Colonic mucosa (tissue), 4 donors: ENCODE results near the gene TUBB. TPM values are rescaled to one million over a fixed set of nuclear protein-coding genes. Genes with fewer than 3 reads are reported as not detected.
A peak's percentile ranks its signal among the peaks of the same experiment; 100 is the strongest.

Experiments
- DNase-seq: peaks from one replicate; pipeline ENCODE4 v3.0.0-alpha.2; 2020
- H3K27ac ChIP-seq: fragments of 200-600 bp; one replicate; pipeline ENCODE4 v1.8.0; 2021
- H3K27me3 ChIP-seq: fragments of 200-600 bp; one replicate; pipeline ENCODE4 v1.8.0; 2021
- H3K36me3 ChIP-seq: fragments of 200-600 bp; one replicate; pipeline ENCODE4 v1.8.0; 2021
- H3K4me1 ChIP-seq: fragments of 200-600 bp; one replicate; pipeline ENCODE4 v1.8.0; 2021; ENCODE audit warnings: mild to moderate bottlenecking
- H3K4me3 ChIP-seq: fragments of 200-600 bp; one replicate; pipeline ENCODE4 v1.8.0; 2021
- H3K9ac ChIP-seq, 2 donors: one replicate each; pipeline ENCODE4 v1.7.0; 2013; ENCODE audit warnings: control low read depth in 2 of 2, low read depth in 2 of 2, low read length in 2 of 2
- H3K9me3 ChIP-seq: fragments of 200-600 bp; one replicate; pipeline ENCODE4 v1.8.0; 2021
- intact Hi-C: fragments of 100-400 bp; cut with DNase I; formaldehyde crosslinking; loops from one replicate; pipeline ENCODE4 v1.14.1; 2022
- total RNA-seq, 2 donors: library from RNA; stranded (reverse); fragmentation: NEBNext Ultra II Directional in 1 of 2; extraction: Animal tissue kit (Norgen Biotek cat#: 25700) in 1 of 2; gene quantifications; one replicate each; pipeline ENCODE4 v1.2.1, GENCODE V29; 2021
- TF ChIP-seq, protein P1 (sequence below): fragments of 200-600 bp; IDR thresholded peaks from one replicate; pipeline ENCODE4 v1.8.0; 2022; ENCODE audit warnings: antibody characterized with exemption, mild to moderate bottlenecking
- donor health status: healthy.
- donor health status: DM: no; HTN: no; CAD: no.
- donor health status: DM: no; HTN: no; CAD: no.

The TUBB gene
- total RNA-seq, 2 donors from 2014 or later: 213 to 605 TPM

DNA sequence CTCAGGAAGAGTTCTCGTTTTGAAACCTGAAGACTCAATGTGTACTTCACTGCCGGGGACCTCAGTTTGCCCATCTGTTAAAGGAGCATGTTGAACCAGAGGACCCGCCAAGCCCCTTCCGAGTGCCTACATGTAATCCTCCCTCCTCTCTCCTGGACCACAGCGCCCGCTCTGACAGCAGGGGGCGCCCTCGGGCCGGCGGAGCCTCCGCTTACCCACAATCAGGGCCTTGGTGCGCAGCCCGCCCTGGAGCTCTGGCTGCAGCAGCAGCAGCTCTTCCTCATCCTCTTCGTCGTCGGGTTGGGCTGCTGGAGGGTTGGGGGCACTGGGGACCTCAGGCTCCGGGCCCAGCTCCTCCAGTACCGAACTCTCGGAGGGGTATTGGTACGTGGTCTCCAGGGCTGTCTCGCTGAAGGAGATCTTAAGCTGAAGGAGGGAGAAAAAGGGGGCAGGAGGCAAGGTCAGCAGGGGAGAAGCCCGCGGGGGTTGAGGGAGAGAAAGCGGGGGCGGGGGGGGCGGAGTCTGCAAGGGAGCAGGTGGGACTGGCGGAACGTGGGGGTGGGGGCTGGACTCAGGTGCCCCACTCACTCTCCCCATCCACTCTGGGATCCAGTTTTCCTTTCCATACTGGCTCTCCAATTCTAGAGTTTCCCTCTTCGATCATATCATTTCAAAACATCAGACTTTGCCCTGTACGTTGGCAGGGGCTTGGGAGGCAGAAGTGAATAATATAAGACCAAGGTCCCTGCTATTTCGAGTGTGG is 41.0 kb upstream of the TUBB start:
- TF ChIP-seq, protein P1, sequence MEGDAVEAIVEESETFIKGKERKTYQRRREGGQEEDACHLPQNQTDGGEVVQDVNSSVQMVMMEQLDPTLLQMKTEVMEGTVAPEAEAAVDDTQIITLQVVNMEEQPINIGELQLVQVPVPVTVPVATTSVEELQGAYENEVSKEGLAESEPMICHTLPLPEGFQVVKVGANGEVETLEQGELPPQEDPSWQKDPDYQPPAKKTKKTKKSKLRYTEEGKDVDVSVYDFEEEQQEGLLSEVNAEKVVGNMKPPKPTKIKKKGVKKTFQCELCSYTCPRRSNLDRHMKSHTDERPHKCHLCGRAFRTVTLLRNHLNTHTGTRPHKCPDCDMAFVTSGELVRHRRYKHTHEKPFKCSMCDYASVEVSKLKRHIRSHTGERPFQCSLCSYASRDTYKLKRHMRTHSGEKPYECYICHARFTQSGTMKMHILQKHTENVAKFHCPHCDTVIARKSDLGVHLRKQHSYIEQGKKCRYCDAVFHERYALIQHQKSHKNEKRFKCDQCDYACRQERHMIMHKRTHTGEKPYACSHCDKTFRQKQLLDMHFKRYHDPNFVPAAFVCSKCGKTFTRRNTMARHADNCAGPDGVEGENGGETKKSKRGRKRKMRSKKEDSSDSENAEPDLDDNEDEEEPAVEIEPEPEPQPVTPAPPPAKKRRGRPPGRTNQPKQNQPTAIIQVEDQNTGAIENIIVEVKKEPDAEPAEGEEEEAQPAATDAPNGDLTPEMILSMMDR: peak; percentile 85
- DNase-seq: peak; percentile 91
- Histone ChIP-seq H3K27me3 (no peaks in the 10 kb centered on the region), H3K36me3 (peaks cover 6% of the 10 kb centered on the region), H3K9me3 (no peaks in the 10 kb centered on the region), H3K27ac (peak overlapping the region; percentile 84), H3K4me1 (peaks cover 4% of the 10 kb centered on the region), H3K4me3 (peak overlapping the region; percentile 53), H3K9ac (peak overlapping the region; percentile 3 to 48)
- intact Hi-C loops: loop anchor here (1.0 to 2.0 kb wide), 2 partner anchors 43 to 52 kb away; no protein-coding TSS in a partner anchor

DNA sequence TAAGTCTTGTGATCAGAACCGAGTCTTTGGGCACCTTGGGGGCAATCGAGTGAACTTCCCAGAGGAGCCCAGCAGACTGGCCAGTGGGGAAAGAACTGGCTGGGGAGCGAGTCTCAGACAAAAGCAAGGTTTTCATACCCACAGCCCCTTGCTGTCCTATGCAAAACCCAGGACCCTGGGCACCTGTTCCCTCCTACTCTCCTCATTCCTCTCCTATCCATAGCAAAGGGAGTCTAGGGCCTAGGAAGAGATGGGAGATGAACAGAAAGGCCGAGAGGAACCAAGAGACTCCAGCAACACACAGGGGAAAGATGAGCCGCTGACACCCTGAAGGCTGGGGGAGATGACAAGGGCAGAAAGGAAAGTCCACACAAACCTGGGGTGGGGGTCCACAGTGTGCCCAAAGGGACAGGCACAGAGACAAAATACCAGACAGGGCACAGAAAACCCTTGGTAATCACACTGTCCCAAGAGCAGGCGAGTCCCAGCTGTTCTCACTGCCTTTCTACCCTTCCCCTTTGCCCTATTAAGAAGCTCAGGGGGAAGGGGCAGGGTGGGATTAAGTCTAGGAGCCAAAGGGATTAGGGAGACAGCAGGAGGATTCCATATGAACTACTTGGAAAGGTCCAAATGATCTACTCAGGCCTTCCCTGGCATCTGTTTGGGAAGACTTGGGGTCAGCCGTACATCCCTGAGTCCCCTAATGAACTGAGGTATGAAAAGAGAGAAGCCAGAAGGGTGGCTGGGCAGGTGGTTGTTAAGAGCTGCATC is 40.2 kb upstream of the TUBB start:
- peak overlapping the region; percentile 53 for H3K4me3 ChIP-seq
- H3K27me3 ChIP-seq: no peaks in the 10 kb centered on the region
- peaks cover 4% of the 10 kb centered on the region for H3K4me1 ChIP-seq
- intact Hi-C loops: loop anchor here (1.0 to 2.0 kb wide), 2 partner anchors 42 to 51 kb away; no protein-coding TSS in a partner anchor
- TF ChIP-seq, protein P1: no peak
- no peak for DNase-seq
- peaks cover 6% of the 10 kb centered on the region for H3K36me3 ChIP-seq
- H3K9me3 ChIP-seq: no peaks in the 10 kb centered on the region
- H3K9ac ChIP-seq: peak overlapping the region; percentile 40 to 48
- peak overlapping the region; percentile 84 for H3K27ac ChIP-seq

DNA sequence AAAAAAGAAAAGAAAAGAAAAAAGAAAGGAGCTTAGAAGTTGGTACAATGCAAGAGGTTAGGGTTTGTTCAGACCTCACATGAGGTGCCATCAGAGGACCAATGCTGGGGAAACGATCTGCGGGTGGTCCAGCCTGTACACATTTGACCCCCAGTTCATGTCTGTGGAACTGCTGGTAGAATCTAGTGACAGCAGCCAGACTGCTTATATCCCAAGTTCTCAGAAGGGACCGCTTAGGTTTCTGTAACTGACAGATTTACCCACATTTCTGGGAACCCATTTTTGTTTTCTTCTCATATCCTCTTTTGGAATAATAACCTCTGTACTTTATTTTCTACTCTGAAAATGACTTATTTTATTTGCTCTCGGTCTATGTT is 38.4 kb upstream of the TUBB start:
- Histone ChIP-seq H3K27ac (peak overlapping the region; percentile 84), H3K9me3 (no peaks in the 10 kb centered on the region), H3K27me3 (no peaks in the 10 kb centered on the region), H3K36me3 (peaks cover 2% of the 10 kb centered on the region), H3K4me1 (peaks cover 4% of the 10 kb centered on the region), H3K4me3 (peak overlapping the region; percentile 53), H3K9ac (peak overlapping the region; percentile 67 to 80)
- intact Hi-C loops: no loop called here
- DNase-seq: no peak
- TF ChIP-seq, protein P1: no peak

DNA sequence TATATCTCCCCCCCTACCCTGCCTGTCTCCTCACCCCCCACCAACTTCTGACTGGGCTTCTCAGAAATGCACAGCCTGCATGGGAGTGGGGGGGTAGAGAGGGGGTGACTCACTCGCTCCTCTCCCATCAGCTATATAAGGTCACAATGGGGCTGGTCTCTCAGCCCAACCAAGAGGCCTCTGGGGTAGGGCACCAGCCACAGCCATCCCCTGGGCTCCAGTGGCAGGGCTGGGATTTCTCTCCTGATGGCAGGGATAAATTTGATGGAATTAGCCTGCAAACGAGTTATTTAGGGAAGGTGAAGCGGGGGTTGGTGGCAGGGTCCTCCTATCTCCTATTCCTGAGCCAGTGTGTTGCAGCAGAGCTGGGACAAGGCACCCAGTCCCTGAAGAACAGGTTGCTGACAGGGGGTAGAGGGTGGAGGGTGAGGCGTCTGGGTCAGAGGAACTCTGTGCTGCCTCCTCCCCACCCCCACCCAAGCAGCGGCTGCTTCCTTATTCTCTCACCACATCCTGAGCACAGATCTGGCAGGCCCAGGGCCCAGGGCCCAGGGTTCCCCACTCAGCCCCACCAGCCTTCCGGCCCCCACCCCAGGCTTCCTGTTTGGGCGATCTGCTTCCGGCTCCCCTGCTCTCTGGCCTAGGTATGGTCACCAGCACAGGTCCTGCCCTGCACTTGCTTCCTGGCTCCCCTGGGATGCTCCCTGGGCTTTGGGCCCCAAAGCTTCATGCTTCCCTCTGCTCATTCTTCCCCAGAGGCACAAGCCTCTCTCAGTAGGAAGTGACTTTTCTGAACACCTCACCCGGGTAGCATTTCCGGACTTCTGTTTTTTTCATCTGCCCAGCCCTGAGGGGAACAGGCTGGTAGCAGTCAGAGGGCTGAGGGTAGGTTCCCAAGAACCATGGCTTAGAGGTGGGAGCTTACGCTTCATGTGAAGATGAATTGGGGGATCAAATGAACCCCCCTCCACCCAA is 37.7 kb upstream of the TUBB start:
- peak overlapping the region; percentile 84 for H3K27ac ChIP-seq
- H3K27me3 ChIP-seq: no peaks in the 10 kb centered on the region
- intact Hi-C loops: no loop called here
- peaks cover 4% of the 10 kb centered on the region for H3K4me1 ChIP-seq
- H3K4me3 ChIP-seq: peak overlapping the region; percentile 53
- peak overlapping the region; percentile 67 to 80 for H3K9ac ChIP-seq
- no peaks in the 10 kb centered on the region for H3K36me3 ChIP-seq
- peak; percentile 75 for DNase-seq
- H3K9me3 ChIP-seq: no peaks in the 10 kb centered on the region
- TF ChIP-seq, protein P1: no peak
